Keratinocyte (primary cell): ENCODE measurements around the gene HEXB. TPM values are rescaled to one million over a fixed set of nuclear protein-coding genes. Genes with fewer than 3 reads are reported as not detected.

Source experiments
- DNase-seq: peaks from one replicate; pipeline ENCODE4 v3.0.0-alpha.2; 2011; ENCODE audit warnings: low read depth, missing footprints, low spot score
- FAIRE-seq: peaks from 2 replicates; lab custom pipeline; 2011; peaks lifted over from hg19 to GRCh38; lab: Jason Lieb, UNC
- H2AFZ ChIP-seq: 2 replicates; pipeline ENCODE4 v1.6.0; 2012; ENCODE audit warnings: low read length, control low read depth, inconsistent platforms; ENCODE audit not compliant: control insufficient read depth
- H3K27ac ChIP-seq: 2 replicates; pipeline ENCODE4 v1.5.1; 2011; ENCODE audit warnings: low read length; ENCODE audit not compliant: control insufficient read depth, insufficient read depth
- H3K27me3 ChIP-seq: 3 replicates; pipeline ENCODE4 v1.6.0; 2011; ENCODE audit warnings: low read length; ENCODE audit not compliant: control insufficient read depth, insufficient read depth; ENCODE audit errors: extremely low read depth
- H3K36me3 ChIP-seq, 2 experiments: 2 replicates in 1 of 2; 3 replicates in 1 of 2; pipeline ENCODE4 v1.5.1; 2011; ENCODE audit warnings: low read length in 2 of 2, mild to moderate bottlenecking in 1 of 2; ENCODE audit not compliant: control insufficient read depth in 2 of 2, insufficient read depth in 2 of 2; ENCODE audit errors: extremely low read depth in 1 of 2
- H3K4me1 ChIP-seq: 3 replicates; pipeline ENCODE4 v1.5.1; 2011; ENCODE audit warnings: low read length; ENCODE audit not compliant: control insufficient read depth, insufficient read depth; ENCODE audit errors: extremely low read depth
- H3K4me2 ChIP-seq: 3 replicates; pipeline ENCODE4 v1.6.0; 2011; ENCODE audit warnings: low read depth, low read length; ENCODE audit not compliant: control insufficient read depth, insufficient read depth; ENCODE audit errors: extremely low read depth
- H3K4me3 ChIP-seq, 3 experiments: fragments of 200-600 bp in 1 of 3; sonication (generic) in 1 of 3; 2 replicates in 2 of 3; 3 replicates in 1 of 3; pipeline ENCODE4 v1.5.1; 2011 to 2016; ENCODE audit warnings: low read length in 3 of 3, mild to moderate bottlenecking in 3 of 3, control low read depth in 2 of 3, inconsistent platforms in 1 of 3, low read depth in 1 of 3, mixed read lengths in 1 of 3, mixed run types in 1 of 3, moderate library complexity in 1 of 3; ENCODE audit not compliant: control insufficient read depth in 2 of 3, insufficient read depth in 2 of 3; ENCODE audit errors: extremely low read depth in 1 of 3
- H3K79me2 ChIP-seq: 2 replicates; pipeline ENCODE4 v1.6.0; 2012; ENCODE audit warnings: low read length; ENCODE audit not compliant: control insufficient read depth, insufficient read depth
- H3K9ac ChIP-seq: 3 replicates; pipeline ENCODE4 v1.6.0; 2011; ENCODE audit warnings: low read length; ENCODE audit not compliant: control insufficient read depth, insufficient read depth; ENCODE audit errors: extremely low read depth
- H3K9me1 ChIP-seq: 3 replicates; pipeline ENCODE4 v1.6.0; 2011; ENCODE audit warnings: low read length; ENCODE audit not compliant: control insufficient read depth, insufficient read depth; ENCODE audit errors: extremely low read depth
- H3K9me3 ChIP-seq: 2 replicates; pipeline ENCODE4 v1.5.1; 2012; ENCODE audit warnings: low read depth, low read length; ENCODE audit not compliant: control insufficient read depth
- H4K20me1 ChIP-seq: 3 replicates; pipeline ENCODE4 v1.6.0; 2011; ENCODE audit warnings: low read length; ENCODE audit not compliant: control insufficient read depth, insufficient read depth; ENCODE audit errors: extremely low read depth
- CTCF ChIP-seq, 3 experiments: IDR thresholded peaks in 1 of 3; conservative IDR thresholded peaks in 1 of 3; optimal IDR thresholded peaks in 1 of 3; 2 replicates in 2 of 3; 3 replicates in 1 of 3; pipeline versions ENCODE3 to v1.5.1; 2011; ENCODE audit warnings: low read length in 3 of 3, mild to moderate bottlenecking in 3 of 3, moderate library complexity in 2 of 3, control low read depth in 1 of 3, inconsistent platforms in 1 of 3; ENCODE audit not compliant: insufficient read depth in 2 of 3; ENCODE audit errors: extremely low read depth in 1 of 3
- EZH2 ChIP-seq: IDR thresholded peaks from one replicate; pipeline ENCODE4 v1.6.1; 2012; ENCODE audit warnings: inconsistent platforms, mild to moderate bottlenecking, low read length, moderate library complexity
- dilution Hi-C: fragments of 300-500 bp; cut with MboI; formaldehyde crosslinking; loops from one replicate; pipeline ENCODE4 v1.7.0; 2020; ENCODE audit warnings: low sequenced_read_pairs; ENCODE audit not compliant: extremely low pct_ligation_motif_present
- polyA plus RNA-seq, 5 experiments: library from polyadenylated mRNA; depleted of rRNA in 3 of 5; stranded (reverse) in 3 of 5; stranded (forward) in 1 of 5; unstranded in 1 of 5; fragments of >200 nt; gene quantifications; 1 replicate in 1 of 5; 2 replicates in 3 of 5; 3 replicates in 1 of 5; pipeline versions ENCODE4 v1.2.1 to v1.2.3, GENCODE V29; 2011 to 2012; ENCODE audit warnings: missing spikeins in 2 of 5, low read depth in 1 of 5, low replicate concordance in 1 of 5

HEXB gene
- polyA plus RNA-seq, 1 donor (not counting 4 experiments of a cell fraction or from before 2014, with no cell fraction given) = 192 TPM

DNA sequence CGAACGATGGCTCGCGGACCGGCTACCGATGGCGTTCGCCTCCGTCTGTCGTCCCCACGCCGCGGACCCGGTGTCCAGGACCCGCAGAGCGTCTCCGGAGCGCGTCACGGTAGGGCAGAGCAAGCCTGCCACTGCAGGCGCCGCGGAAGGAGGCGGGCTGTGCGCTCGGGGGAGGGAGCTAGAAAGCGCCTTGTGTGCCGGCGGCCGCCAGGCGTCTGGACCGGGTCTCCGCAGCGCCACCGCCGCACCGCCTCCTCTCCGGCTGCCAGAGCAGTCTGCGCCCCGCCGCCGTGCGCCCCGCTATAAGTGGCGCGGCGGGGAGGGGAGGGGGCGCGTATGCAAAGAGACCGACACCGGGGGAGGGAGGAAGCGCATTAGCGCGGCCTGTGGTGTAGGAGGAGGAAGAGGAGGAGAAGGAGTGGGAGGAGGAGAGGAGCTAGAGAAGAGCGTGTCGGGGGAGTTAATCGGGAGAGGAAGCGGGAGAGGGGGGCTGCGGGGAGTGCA lies 44.5 kb upstream of the HEXB start, which contains the start of gene ENC1:
ENC1 (minus strand) TSS at position 279 of the 504 bp plus-strand sequence. CDS start 4,243 bp downstream, outside the sequence.
- H4K20me1 ChIP-seq = peaks cover 25% of the 10 kb centered on the region
- peaks cover 9 to 18% of the 10 kb centered on the region in 2 experiments for H3K36me3 ChIP-seq
- peak within 1 kb of the TSS; percentile 94 for H3K9ac ChIP-seq
- H2AFZ ChIP-seq = peak within 1 kb of the TSS; percentile 24
- peak within 1 kb of the TSS; percentile 91 for H3K4me2 ChIP-seq
- FAIRE-seq = no peak
- TF ChIP-seq EZH2 = no peak
- TF ChIP-seq CTCF (optimal IDR thresholded peaks at IDR 0.05 in 1 of 3, IDR thresholded peaks at IDR 0.05 in 1 of 3, conservative IDR thresholded peaks at IDR 0.05 in 1 of 3; ENCODE audit: extremely low read depth in 1 of 3, insufficient read depth in 2 of 3, low read length in 3 of 3) = peak; percentile 19 to 69 (median 48)
- dilution Hi-C loops = no loop called here
- H3K27me3 ChIP-seq = no peaks in the 10 kb centered on the region
- no peak for DNase-seq
- H3K4me3 ChIP-seq = peak within 1 kb of the TSS; percentile 84 to 98 (median 87)
- H3K27ac ChIP-seq = peak within 1 kb of the TSS; percentile 82
- peaks cover 50% of the 10 kb centered on the region for H3K79me2 ChIP-seq
- peaks cover 4% of the 10 kb centered on the region for H3K9me1 ChIP-seq
- H3K4me1 ChIP-seq = peaks cover 62% of the 10 kb centered on the region
- H3K9me3 ChIP-seq = no peaks in the 10 kb centered on the region

GRCh38 chr5:74640954-74641734 lies 43.9 kb upstream of the HEXB start:
- Histone ChIP-seq H3K4me2 (peak overlapping the region; percentile 91), H3K4me1 (peaks cover 58% of the 10 kb centered on the region), H2AFZ (peak overlapping the region; percentile 24), H3K4me3 (peak overlapping the region; percentile 84 to 98 (median 87)), H3K27me3 (no peaks in the 10 kb centered on the region), H3K27ac (peak overlapping the region; percentile 82), H4K20me1 (peaks cover 19% of the 10 kb centered on the region), H3K36me3 (peaks cover 2 to 12% of the 10 kb centered on the region in 2 experiments), H3K9ac (peak overlapping the region; percentile 94), H3K79me2 (peaks cover 43% of the 10 kb centered on the region), H3K9me1 (peaks cover 4% of the 10 kb centered on the region), H3K9me3 (no peaks in the 10 kb centered on the region)
- no peak for FAIRE-seq
- DNase-seq = no peak
- no peak for TF ChIP-seq CTCF (optimal IDR thresholded peaks at IDR 0.05 in 1 of 3, IDR thresholded peaks at IDR 0.05 in 1 of 3, conservative IDR thresholded peaks at IDR 0.05 in 1 of 3; ENCODE audit: extremely low read depth in 1 of 3, insufficient read depth in 2 of 3, low read length in 3 of 3)
- TF ChIP-seq EZH2 = no peak
- dilution Hi-C loops = no loop called here
